K562 (cell line): ENCODE data around the gene CRYAB. TPM values are rescaled to one million over a fixed set of nuclear protein-coding genes. Genes with fewer than 3 reads are reported as not detected.
A peak's percentile ranks its signal among the peaks of the same experiment; 100 is the strongest.

Experiments
- KAT7 ChIP-seq: sonication (generic); formaldehyde crosslinking; IDR thresholded peaks from 2 replicates; pipeline ENCODE4 v1.8.0; 2022; ENCODE audit warnings: missing genetic modification reagents, mild to moderate bottlenecking, borderline replicate concordance
- MEF2D ChIP-seq: conservative IDR thresholded peaks from 2 replicates; pipeline ENCODE4 v1.6.1; 2016; ENCODE audit warnings: low read depth, missing genetic modification characterization, missing compliant biosample characterization
- MTA1 ChIP-seq: fragments of 450-650 bp; IDR thresholded peaks from 2 replicates; pipeline ENCODE4 v1.6.1; 2017; ENCODE audit warnings: borderline replicate concordance
- MTA2 ChIP-seq: fragments of 450-650 bp; IDR thresholded peaks from 2 replicates; pipeline ENCODE4 v1.6.1; 2016; ENCODE audit warnings: low read depth
- POLR2A ChIP-seq: fragments of 450-650 bp; conservative IDR thresholded peaks from 2 replicates; pipeline ENCODE4 v1.6.1; 2016
- POLR2G ChIP-seq: fragments of 200-400 bp; formaldehyde crosslinking; IDR thresholded peaks from 2 replicates; pipeline ENCODE4 v1.6.1; 2017; ENCODE audit warnings: low read depth, mild to moderate bottlenecking, antibody characterized with exemption, low read length, moderate library complexity
- POLR3A ChIP-seq: IDR thresholded peaks from 2 replicates; pipeline ENCODE4 v1.6.1; 2011; ENCODE audit warnings: borderline replicate concordance, mild to moderate bottlenecking, moderate library complexity; ENCODE audit not compliant: insufficient read length, insufficient read depth; ENCODE audit errors: extremely low read depth
- RBBP5 ChIP-seq: fragments of 200-600 bp; sonication (generic); IDR thresholded peaks from 2 replicates; pipeline ENCODE4 v1.6.1; 2012; ENCODE audit warnings: borderline replicate concordance, mild to moderate bottlenecking, low read length, control low read depth, inconsistent platforms; ENCODE audit not compliant: insufficient read depth, poor library complexity, severe bottlenecking
- SLC30A9 ChIP-seq: fragments of 250-450 bp; sonication (Bioruptor Pico); IDR thresholded peaks from 2 replicates; pipeline ENCODE4 v1.8.0; 2022; ENCODE audit warnings: mild to moderate bottlenecking, moderate library complexity
- ZBTB11 ChIP-seq, 3 experiments: fragments of 200-800 bp in 1 of 3; fragments of 250-450 bp in 1 of 3; fragments of 450-650 bp in 1 of 3; sonication (Bioruptor Pico) in 1 of 3; sonication (Bioruptor generic) in 1 of 3; formaldehyde crosslinking in 1 of 3; IDR thresholded peaks; 2 replicates each; pipeline versions ENCODE4 v1.6.1 to v1.8.0; 2016 to 2022; ENCODE audit warnings: mild to moderate bottlenecking in 2 of 3, missing genetic modification characterization in 2 of 3, missing compliant biosample characterization in 1 of 3, moderate library complexity in 1 of 3
- ZNF717 ChIP-seq: fragments of 250-450 bp; sonication (Bioruptor Pico); IDR thresholded peaks from 2 replicates; pipeline ENCODE4 v1.5.0; 2021
- ZNF75A ChIP-seq: fragments of 450-650 bp; formaldehyde crosslinking; IDR thresholded peaks from 2 replicates; pipeline ENCODE4 v1.4.0; 2020; ENCODE audit warnings: mild to moderate bottlenecking
- polyA plus RNA-seq, 8 experiments: library from polyadenylated mRNA; depleted of rRNA in 4 of 8; stranded (reverse) in 5 of 8; unstranded in 3 of 8; fragments of >200 nt; fragmentation: Nextera tagmentation in 2 of 8; fragmentation: Illumina TruSeq in 1 of 8; extraction: Ambion mirVana in 2 of 8; extraction: Trizol in 1 of 8; gene quantifications; 2 replicates each; pipeline versions ENCODE4 v1.2.1 to v1.2.3, GENCODE V29; 2011 to 2014; ENCODE audit warnings: inconsistent platforms in 1 of 8, missing spikeins in 1 of 8
- total RNA-seq, 7 experiments: library from RNA; depleted of rRNA in 6 of 7; stranded (reverse); fragments of >200 nt in 6 of 7; fragmentation: Illumina TruSeq in 2 of 7; extraction: Trizol in 2 of 7; gene quantifications; 2 replicates each; pipeline versions ENCODE4 v1.2.1 to v1.2.3, GENCODE V29; 2011 to 2021; ENCODE audit warnings: low replicate concordance in 1 of 7
- TF ChIP-seq, protein P1 (sequence below): sonication (generic); formaldehyde crosslinking; IDR thresholded peaks from 2 replicates; pipeline ENCODE4 v1.8.1; 2023; ENCODE audit warnings: missing genetic modification reagents, mild to moderate bottlenecking, borderline replicate concordance

CRYAB gene
- total and polyA plus RNA-seq, 9 of the 15 experiments (the other 6 are each of a cell fraction or from before 2014, with no cell fraction given) = 0.83 to 7.5 (median 3.6) TPM

DNA sequence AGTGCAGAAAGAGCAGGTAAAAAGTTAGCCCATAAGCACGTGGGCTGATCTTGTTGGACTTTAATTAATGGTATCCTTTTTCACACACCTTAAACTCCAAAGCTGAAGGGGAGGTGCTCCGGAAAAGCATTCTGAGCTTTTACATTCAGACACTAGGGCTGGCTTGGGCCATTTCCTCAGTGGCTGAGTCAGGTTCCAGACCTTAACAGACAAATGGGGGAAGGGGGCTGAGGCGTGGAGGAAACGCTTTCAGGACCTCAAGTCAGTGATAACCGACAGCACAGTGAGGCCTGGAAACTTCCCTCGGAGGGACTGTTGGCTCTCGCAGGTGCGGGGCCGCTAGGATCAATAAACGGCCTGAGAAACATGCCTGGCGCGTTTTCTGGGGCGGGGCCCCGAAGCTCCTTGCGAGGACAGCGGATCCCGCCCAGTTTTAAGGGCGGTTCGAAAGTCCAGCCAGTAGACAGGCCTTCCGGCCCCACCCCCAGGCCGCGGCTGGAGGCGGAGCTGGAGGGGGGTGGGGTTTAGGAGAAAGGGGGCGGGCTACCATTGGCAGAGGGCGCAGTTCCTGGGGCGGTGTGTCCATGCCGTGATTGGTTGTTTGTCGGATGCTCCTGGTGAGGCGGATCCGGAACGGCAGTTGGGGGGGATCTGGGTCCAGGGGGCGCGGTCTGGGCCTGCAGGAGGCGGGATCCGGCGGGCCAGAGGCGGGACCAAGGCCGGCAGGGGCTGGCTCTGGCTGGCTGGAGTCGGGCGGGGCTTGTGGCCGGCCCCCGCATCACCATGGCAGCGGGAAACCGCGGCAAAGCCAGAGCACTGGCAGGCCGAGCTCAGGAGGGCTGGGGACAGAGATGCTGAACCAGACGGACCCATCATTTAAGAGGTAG lies 15.2 kb upstream of the CRYAB start (continued):
- peak; percentile 35 for TF ChIP-seq RBBP5
- TF ChIP-seq SLC30A9 (CRISPR knock-in tag) = no peak
- peak; percentile 89 for TF ChIP-seq POLR2A
- TF ChIP-seq ZNF75A = 0 out of 2 replicates have a peak, but pooled peaks have one; percentile 26
- no peak for TF ChIP-seq MTA2
- 0 out of 2 replicates have a peak, but pooled peaks have one; percentile 42 for TF ChIP-seq KAT7 (CRISPR knock-in tag)
- TF ChIP-seq POLR3A = no peak
- peak in 1 of 3 experiments; percentile 58; a peak in 1 of 6 replicates for TF ChIP-seq ZBTB11 (CRISPR knock-in tag; IDR thresholded peaks at IDR 0.05)
- no peak for TF ChIP-seq ZNF717 (CRISPR knock-in tag)
- no peak for TF ChIP-seq MTA1
- TF ChIP-seq POLR2G = peak; percentile 84
- TF ChIP-seq MEF2D (tag) = 0 out of 2 replicates have a peak, but pooled peaks have one; percentile 45
- TF ChIP-seq, protein P1, sequence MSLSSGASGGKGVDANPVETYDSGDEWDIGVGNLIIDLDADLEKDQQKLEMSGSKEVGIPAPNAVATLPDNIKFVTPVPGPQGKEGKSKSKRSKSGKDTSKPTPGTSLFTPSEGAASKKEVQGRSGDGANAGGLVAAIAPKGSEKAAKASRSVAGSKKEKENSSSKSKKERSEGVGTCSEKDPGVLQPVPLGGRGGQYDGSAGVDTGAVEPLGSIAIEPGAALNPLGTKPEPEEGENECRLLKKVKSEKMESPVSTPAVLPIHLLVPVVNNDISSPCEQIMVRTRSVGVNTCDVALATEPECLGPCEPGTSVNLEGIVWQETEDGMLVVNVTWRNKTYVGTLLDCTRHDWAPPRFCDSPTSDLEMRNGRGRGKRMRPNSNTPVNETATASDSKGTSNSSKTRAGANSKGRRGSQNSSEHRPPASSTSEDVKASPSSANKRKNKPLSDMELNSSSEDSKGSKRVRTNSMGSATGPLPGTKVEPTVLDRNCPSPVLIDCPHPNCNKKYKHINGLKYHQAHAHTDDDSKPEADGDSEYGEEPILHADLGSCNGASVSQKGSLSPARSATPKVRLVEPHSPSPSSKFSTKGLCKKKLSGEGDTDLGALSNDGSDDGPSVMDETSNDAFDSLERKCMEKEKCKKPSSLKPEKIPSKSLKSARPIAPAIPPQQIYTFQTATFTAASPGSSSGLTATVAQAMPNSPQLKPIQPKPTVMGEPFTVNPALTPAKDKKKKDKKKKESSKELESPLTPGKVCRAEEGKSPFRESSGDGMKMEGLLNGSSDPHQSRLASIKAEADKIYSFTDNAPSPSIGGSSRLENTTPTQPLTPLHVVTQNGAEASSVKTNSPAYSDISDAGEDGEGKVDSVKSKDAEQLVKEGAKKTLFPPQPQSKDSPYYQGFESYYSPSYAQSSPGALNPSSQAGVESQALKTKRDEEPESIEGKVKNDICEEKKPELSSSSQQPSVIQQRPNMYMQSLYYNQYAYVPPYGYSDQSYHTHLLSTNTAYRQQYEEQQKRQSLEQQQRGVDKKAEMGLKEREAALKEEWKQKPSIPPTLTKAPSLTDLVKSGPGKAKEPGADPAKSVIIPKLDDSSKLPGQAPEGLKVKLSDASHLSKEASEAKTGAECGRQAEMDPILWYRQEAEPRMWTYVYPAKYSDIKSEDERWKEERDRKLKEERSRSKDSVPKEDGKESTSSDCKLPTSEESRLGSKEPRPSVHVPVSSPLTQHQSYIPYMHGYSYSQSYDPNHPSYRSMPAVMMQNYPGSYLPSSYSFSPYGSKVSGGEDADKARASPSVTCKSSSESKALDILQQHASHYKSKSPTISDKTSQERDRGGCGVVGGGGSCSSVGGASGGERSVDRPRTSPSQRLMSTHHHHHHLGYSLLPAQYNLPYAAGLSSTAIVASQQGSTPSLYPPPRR (CRISPR knock-in tag) = no peak
